ENCODE measurements around the gene SLC36A3.

Gene SLC36A3

DNA sequence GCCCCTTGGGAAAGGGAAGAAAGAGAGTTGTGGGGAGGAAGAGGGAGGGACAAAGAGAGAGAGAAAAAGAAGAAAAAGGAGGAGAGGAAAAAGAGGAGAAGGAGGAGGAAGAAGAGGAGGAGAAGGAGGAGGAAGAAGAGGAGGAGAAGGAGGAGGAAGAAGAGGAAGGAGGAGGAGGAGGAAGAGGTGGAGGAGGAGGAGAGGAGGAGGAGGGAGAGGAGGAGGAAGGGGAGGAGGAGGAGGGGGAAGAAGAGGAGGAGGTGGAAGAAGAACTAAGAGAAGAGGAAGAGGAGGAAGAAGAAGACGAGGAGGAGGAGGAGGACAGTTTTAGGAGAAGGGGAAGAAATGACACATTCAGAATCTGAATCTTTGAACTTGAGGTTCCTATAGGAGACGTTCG is 36.4 kb upstream of the SLC36A3 start:
- no peak for DNase-seq (ENCODE audit: low spot score)
- TF ChIP-seq CTCF (IDR thresholded peaks at IDR 0.05; ENCODE audit: extremely low read depth, missing control alignments), result no peak

DNA sequence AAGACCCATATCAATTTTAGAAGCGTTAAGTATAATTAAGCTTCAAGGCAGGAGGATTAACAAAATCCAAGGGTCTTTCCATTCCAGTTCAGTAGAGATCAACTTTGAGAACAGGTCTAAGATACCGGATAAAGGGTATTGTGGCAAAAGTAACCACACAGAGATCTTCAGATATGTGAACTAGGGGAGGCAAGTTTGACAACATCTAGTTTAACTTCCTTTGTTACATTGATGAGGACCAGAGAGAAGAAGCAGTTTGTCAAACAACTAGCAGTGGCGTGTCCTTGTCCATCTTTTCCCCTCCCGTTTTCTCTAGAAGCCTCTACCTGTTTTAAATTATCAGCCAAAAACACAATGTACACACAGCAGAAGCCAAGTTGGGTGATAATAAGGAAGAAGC is 35.2 kb upstream of the SLC36A3 start:
- no peak for TF ChIP-seq CTCF (IDR thresholded peaks at IDR 0.05; ENCODE audit: extremely low read depth, missing control alignments)
- DNase-seq (ENCODE audit: low spot score), result no peak

GRCh38 chr5:151332857-151333256 is 29.3 kb upstream of the SLC36A3 start:
- no peak for DNase-seq (ENCODE audit: low spot score)
- no peak for TF ChIP-seq CTCF (IDR thresholded peaks at IDR 0.05; ENCODE audit: extremely low read depth, missing control alignments)

DNA sequence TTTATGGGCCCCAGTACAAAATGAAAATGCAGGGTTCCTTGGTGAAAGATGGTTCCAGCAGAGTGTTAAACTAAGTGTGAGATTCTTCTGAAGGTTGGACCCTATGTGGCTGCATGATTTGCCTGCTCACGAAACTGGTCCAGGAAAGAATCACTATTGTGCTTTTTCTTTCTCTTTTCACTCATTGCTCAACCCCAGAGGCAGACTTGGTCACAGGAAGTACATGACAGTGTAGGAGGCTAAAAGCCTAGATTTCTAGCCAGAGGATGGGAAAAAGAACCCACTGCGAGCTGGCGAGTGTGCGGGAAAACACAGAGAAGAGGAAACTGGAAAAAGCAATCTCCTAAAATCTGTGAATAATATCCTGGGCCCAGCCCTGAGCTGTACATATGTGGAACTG is 25.2 kb upstream of the SLC36A3 start:
- no peak for DNase-seq (ENCODE audit: low spot score)
- no peak for TF ChIP-seq CTCF (IDR thresholded peaks at IDR 0.05; ENCODE audit: extremely low read depth, missing control alignments)

GRCh38 chr5:151327585-151327984 is 24.0 kb upstream of the SLC36A3 start:
- no peak for TF ChIP-seq CTCF (IDR thresholded peaks at IDR 0.05; ENCODE audit: extremely low read depth, missing control alignments)
- no peak for DNase-seq (ENCODE audit: low spot score)

DNA sequence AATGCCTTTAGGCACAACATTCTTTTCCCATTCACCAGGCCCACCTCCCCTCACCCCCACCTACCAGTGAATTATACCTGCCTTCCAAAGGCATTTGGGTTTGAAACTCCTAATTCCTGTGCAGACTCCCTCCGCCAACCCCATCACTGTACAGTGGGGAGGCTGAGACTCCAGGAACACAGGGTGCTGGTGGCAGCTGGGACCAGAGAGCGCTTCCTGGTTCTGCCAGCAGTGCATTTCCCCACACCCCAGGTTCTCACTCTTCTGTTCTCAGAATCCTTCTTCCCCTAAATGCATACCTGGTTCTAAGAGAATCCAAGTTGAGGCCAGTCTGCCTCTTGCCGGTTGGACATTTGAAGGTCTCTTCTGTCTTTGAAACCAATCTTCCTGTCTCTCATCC is 22.7 kb upstream of the SLC36A3 start:
- DNase-seq (ENCODE audit: low spot score), result no peak
- no peak for TF ChIP-seq CTCF (IDR thresholded peaks at IDR 0.05; ENCODE audit: extremely low read depth, missing control alignments)

- no peak for TF ChIP-seq CTCF (IDR thresholded peaks at IDR 0.05; ENCODE audit: extremely low read depth, missing control alignments)
- no peak for DNase-seq (ENCODE audit: low spot score)
These were observed 16.9 kb upstream of the SLC36A3 start for GRCh38 chr5:151320481-151320880.
